Measurements from ENCODE around the gene B4GALNT3. TPM values are rescaled to one million over a fixed set of nuclear protein-coding genes. Genes with fewer than 3 reads are reported as not detected.

Gene B4GALNT3
- total RNA-seq, 1 experiment from 2014 or later = 23.3 TPM

DNA sequence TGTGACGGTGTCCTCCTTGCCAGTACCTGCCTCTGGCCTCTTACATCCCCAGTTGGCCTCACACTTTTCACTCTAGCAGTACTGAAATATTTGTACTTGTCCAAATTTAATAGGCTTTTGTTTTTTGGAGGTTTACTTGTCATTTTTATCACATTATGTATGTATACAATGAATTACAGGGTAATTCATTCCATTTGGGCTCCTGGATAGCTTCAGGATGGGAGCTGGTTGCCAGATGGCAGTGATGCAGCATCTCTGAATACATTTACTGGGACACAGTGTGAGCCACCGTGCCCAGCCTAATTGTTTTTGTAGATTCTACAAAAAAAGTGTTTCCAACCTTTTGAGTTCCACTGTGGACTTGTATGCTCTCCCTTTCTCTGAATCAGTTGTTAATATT lies 44.9 kb upstream of the B4GALNT3 start:
- H3K9me3 Mint-ChIP-seq = no peaks in the 10 kb centered on the region
- no peaks in the 10 kb centered on the region for H3K9me3 ChIP-seq (ENCODE audit: control insufficient read depth, low read depth, low read length)
- H3K9ac ChIP-seq (ENCODE audit: extremely low read depth, insufficient read length, low read length) = no peak overlapping the region
- DNase-seq = no peak
- H2BK20ac ChIP-seq (ENCODE audit: low read depth, low read length, poor library complexity, severe bottlenecking) = no peak overlapping the region
- no peak overlapping the region for H2AK5ac ChIP-seq (ENCODE audit: insufficient read length, low read length)
- peak overlapping the region in 1 of 3 experiments; percentile 19; a peak in 1 of 7 replicates for H3K27ac Mint-ChIP-seq
- H3K79me1 ChIP-seq (ENCODE audit: insufficient read depth, low read depth, low read length, poor library complexity, severe bottlenecking) = no peaks in the 10 kb centered on the region
- H4K20me1 ChIP-seq (ENCODE audit: control insufficient read depth, insufficient read depth, insufficient read length) = no peaks in the 10 kb centered on the region
- no CpG with 5 or more reads among the region's 2 CpGs for WGBS (ENCODE audit: extremely low coverage, insufficient read length, low lambda C conversion rate)
- H4K91ac ChIP-seq (ENCODE audit: insufficient read length, low read depth, low read length) = no peak overlapping the region
- H4K5ac ChIP-seq (ENCODE audit: insufficient read length, low read depth, low read length) = no peak overlapping the region
- no peak overlapping the region for H3K14ac ChIP-seq (ENCODE audit: insufficient read depth, low read length)
- no peak overlapping the region for H4K8ac ChIP-seq (replicated peaks; ENCODE audit: insufficient read length, low read depth, low read length)
- no peak overlapping the region for H2BK5ac ChIP-seq (ENCODE audit: insufficient read length, low read length)
- TF ChIP-seq, protein P1, sequence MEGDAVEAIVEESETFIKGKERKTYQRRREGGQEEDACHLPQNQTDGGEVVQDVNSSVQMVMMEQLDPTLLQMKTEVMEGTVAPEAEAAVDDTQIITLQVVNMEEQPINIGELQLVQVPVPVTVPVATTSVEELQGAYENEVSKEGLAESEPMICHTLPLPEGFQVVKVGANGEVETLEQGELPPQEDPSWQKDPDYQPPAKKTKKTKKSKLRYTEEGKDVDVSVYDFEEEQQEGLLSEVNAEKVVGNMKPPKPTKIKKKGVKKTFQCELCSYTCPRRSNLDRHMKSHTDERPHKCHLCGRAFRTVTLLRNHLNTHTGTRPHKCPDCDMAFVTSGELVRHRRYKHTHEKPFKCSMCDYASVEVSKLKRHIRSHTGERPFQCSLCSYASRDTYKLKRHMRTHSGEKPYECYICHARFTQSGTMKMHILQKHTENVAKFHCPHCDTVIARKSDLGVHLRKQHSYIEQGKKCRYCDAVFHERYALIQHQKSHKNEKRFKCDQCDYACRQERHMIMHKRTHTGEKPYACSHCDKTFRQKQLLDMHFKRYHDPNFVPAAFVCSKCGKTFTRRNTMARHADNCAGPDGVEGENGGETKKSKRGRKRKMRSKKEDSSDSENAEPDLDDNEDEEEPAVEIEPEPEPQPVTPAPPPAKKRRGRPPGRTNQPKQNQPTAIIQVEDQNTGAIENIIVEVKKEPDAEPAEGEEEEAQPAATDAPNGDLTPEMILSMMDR (conservative IDR thresholded peaks at IDR 0.05) = no peak
- no peaks in the 10 kb centered on the region for H3K4me1 ChIP-seq (ENCODE audit: insufficient read depth, low read length)
- H3K79me2 ChIP-seq (ENCODE audit: insufficient read depth, low read length) = no peaks in the 10 kb centered on the region
- H3K18ac ChIP-seq (ENCODE audit: insufficient read length, low read depth, low read length) = no peak overlapping the region
- no peaks in the 10 kb centered on the region for H3K27me3 ChIP-seq (ENCODE audit: insufficient read depth, low read length)
- H3K23ac ChIP-seq (ENCODE audit: insufficient read length, low read depth, low read length) = no peak overlapping the region
- H3K4me1 Mint-ChIP-seq = no peaks in the 10 kb centered on the region
- H3K4me3 Mint-ChIP-seq = no peak overlapping the region
- H3K27me3 Mint-ChIP-seq (ENCODE audit: low read depth) = no peaks in the 10 kb centered on the region
- H3K4ac ChIP-seq (ENCODE audit: low read depth, low read length) = no peak overlapping the region
- H3T11ph ChIP-seq (ENCODE audit: low read length) = no peak overlapping the region
- H2BK120ac ChIP-seq (ENCODE audit: low read depth, low read length, poor library complexity, severe bottlenecking) = no peak overlapping the region
- H3K36me3 Mint-ChIP-seq (ENCODE audit: insufficient read depth in 1 of 3, low read depth in 3 of 3) = peaks cover 48 to 80% (median 79%) of the 10 kb centered on the region in 3 experiments
- H3K56ac ChIP-seq (ENCODE audit: insufficient read length, low read depth, low read length) = no peak overlapping the region
- no peak overlapping the region for H3K4me2 ChIP-seq (ENCODE audit: insufficient read depth, insufficient read length, low read length)
- H2BK15ac ChIP-seq (ENCODE audit: low read depth, low read length) = no peak overlapping the region
- H3K27ac ChIP-seq (ENCODE audit: insufficient read length, low read depth, low read length) = no peak overlapping the region
- H2BK12ac ChIP-seq (ENCODE audit: insufficient read length, low read depth, low read length) = no peak overlapping the region
- no peaks in the 10 kb centered on the region for H3K23me2 ChIP-seq (ENCODE audit: insufficient read length, low read depth, low read length, poor library complexity, severe bottlenecking)
- H2AFZ ChIP-seq (ENCODE audit: low read length) = no peak overlapping the region

Measured in H9 (cell line).